GM18907 (cell line): ENCODE data around the gene PSMC3.

ENCODE experiments used
- ATAC-seq: cut with Tn5 transposase; IDR thresholded peaks from one replicate; pipeline ENCODE4 v1.9.1; 2021; ENCODE audit warnings: mild to moderate bottlenecking, moderate library complexity; ENCODE audit not compliant: unreplicated experiment

The PSMC3 gene

GRCh38 chr11:47443028-47443700 is 16.9 kb upstream of the PSMC3 start:
- ATAC-seq: no peak

DNA sequence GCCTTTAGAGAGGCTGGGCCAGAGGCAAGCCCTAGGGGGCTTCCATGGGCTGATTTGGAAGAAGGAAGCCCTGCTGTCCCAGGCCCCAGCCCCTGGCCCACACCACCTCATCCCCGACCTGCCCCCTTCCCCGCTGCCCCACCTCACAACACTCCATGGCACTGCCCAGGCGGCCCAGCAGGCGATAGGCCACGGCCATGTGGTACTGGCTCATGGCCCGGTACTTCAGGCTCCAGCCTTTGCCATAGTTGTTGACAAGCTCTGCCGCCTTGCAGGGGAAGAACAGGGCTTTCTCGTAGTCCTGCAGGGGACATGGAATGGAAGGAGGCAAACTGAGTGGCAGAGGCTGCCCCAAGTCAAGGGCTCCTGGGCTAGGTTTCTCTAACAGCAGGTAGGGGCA is 16.3 kb upstream of the PSMC3 start:
- ATAC-seq: no peak

- ATAC-seq: no peak
Observed at GRCh38 chr11:47441421-47441820, 15.2 kb upstream of the PSMC3 start.

GRCh38 chr11:47440054-47440476 is 13.8 kb upstream of the PSMC3 start:
- no peak for ATAC-seq

GRCh38 chr11:47438721-47439120 is 12.5 kb upstream of the PSMC3 start:
- ATAC-seq: no peak

- ATAC-seq: no peak
Observed at GRCh38 chr11:47437746-47438418, 11.6 kb upstream of the PSMC3 start.

DNA sequence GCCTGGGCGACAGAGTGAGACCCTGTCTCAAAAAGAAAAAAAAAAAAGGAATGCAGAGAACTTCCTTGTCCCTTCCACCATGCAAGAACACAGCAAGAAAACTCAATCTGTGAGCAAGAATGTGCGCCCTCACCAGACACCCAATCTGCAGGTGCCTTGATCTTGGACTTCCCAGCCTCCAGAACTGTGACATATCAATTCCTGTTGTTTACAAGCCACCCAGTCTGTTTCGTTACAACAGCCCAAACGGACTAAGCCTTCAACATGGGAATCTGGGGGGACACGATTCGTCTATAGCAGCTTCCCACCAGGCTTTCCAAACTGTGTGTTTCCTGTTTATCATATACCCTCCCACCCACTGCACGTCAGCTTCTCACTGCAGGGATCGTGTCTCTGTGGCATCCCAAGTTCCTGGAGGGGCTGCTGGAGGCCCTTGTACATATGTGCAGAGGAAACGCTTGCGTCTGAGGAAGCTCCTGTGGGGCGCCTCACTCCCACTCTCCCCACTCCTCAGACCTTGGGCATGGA is 11.0 kb upstream of the PSMC3 start:
- no peak for ATAC-seq

- no peak for ATAC-seq
Observed at GRCh38 chr11:47436726-47437125, 10.5 kb upstream of the PSMC3 start.

DNA sequence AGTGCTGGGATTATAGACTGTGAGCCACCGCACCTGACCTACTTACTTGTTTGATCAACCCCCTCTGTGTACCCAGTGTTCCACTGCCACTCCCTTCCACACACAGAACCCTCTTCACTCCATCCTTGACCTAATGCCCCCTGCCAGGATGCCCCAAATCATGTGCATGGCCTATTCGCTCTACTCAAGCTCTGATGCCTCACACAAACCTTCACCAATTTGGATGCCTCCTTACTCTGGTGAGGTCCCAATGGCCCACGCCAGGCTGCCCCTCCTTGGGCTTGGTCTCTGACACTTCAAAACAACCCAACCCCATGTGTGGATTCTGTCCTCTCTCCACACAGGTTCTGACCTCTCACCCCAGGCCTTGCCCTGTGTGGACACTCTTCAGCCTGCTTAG is 9.4 kb upstream of the PSMC3 start:
- ATAC-seq: no peak

GRCh38 chr11:47434011-47434786 is 8.0 kb upstream of the PSMC3 start:
- no peak for ATAC-seq

DNA sequence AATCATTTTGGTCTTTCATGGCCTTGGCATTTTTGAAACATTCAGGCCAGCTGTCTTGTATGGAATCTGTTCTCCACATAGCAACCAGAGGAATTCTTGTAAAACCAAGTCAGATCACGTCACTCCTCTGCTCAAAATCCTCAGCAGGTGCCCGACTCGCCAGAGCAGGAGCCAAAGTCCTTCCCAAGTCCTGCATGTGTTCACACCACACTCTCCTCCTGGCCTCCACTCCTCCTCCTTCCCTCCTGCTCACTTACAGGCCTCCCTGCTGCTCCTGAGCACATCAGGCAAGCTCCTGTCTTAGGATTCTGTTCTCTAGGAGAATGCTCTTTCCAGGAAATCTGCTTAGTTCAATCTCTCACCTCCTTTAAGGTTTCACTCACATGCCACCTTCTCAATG is 6.9 kb upstream of the PSMC3 start:
- ATAC-seq: no peak

DNA sequence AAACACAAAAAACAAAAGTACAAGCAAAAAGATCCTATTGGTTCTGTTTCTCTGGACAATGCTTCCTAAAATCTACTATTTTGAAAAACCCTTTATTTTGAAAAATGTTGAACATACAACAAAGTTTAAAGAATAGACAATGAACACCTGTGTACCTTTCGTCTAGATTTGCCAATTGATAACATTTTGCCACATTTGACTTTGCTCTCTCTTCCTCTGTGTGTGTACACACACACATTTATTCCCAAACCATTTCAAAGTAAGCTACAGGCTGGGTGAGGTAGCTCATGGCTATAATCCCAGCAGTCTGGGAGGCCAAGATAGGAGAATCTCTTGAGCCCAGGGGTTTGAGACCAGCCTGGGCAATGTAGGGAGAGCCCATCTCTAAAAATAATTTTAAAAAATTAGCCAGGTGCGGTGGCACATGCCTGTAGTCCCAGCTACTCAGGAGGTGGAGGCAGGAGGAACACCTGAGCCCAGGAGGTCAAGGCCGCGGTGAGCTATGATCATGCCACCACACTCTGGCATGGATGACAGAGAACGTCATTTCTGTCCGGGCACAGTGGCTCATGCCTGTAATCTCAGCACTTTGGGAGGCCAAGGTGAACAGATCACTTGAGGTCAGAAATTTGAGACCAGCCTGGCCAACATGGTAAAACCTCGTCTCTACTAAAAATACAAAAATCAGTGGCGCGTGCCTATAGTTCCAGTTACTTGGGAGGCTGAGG is 5.3 kb upstream of the PSMC3 start:
- no peak for ATAC-seq

- no peak for ATAC-seq
Observed at GRCh38 chr11:47430524-47430923, 4.3 kb upstream of the PSMC3 start.

DNA sequence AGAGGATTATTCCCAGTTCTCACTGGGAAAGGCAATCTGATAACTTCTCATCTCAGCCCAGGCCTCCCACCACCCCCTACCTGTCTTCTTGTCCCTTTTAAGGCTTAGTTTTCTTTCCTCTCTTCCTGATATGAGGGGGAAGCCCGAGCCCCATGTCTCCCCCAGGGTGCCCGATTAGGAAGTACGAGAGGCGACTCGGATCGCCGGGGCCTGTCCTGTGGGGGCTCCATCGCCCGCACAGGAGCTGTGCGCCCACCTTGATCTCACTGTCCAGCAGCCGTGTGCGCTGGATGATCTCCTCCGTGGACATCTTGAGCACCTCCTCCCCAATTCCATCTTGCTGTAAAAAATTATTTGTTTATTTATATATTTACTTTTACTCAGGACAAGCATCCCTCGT is 628 bp downstream of the PSMC3 start:
- no peak for ATAC-seq

DNA sequence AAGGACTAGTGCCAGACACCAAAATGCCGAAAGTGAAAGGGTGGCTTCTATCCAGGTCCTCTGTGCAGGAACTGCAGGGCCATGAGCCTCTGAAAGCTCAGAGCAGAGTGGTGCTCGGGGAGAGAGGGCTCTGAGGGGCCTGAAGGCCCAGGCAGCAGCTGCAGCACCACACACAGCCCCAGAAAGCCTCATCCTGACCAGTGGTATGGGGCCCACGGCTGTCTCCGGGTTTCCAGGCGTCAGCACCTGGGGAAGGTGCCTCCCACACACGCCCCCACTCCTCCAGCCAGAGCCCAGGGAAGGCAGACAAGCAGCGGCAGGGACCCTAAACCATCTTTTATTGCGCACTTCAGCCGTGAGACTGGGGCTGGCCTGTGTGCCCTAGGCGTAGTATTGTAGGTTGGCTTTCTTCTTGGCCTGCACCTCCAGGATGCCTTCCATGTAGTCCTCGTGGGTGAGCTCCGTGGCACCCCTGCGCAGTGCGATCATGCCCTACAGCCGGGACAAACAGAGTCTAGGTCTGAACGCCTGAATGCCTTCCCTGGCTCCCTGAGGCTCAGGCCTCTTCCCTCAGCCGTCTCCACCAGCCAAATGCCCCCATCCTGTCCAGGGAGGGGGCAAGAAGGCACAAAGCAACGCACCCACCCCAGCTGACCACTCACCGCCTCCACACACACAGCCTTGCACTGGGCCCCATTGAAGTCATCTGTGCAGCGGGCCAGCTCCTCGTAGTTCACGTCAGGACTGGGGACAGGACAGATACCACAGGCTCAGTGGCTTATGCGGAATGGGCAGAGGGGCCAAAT is 7.6 kb downstream of the PSMC3 start:
- no peak for ATAC-seq

GRCh38 chr11:47417712-47418111 is 8.5 kb downstream of the PSMC3 start:
- ATAC-seq: no peak

DNA sequence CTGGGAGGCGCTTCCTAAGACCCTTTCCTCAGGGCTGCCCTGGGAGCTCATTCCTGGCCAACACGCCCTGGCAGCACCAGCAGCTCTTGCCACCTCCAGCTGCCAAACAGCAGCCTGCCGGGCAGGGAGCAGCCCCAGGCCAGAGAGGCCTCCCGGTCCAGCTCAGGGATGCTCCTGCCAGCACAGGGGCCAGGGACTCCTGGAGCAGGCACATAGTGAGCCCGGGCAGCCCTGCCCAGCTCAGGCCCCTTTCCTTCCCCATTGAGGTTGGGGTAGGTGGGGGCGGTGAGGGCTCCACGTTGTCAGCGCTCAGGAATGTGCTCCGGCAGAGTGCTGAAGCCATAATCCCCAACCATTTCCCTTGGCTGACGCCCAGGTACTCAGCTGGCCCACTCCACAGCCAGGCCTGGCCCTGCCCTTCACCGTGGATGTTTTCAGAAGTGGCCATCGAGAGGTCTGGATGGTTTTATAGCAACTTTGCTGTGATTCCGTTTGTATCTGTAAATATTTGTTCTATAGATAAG is 10.2 kb downstream of the PSMC3 start:
- ATAC-seq: no peak

DNA sequence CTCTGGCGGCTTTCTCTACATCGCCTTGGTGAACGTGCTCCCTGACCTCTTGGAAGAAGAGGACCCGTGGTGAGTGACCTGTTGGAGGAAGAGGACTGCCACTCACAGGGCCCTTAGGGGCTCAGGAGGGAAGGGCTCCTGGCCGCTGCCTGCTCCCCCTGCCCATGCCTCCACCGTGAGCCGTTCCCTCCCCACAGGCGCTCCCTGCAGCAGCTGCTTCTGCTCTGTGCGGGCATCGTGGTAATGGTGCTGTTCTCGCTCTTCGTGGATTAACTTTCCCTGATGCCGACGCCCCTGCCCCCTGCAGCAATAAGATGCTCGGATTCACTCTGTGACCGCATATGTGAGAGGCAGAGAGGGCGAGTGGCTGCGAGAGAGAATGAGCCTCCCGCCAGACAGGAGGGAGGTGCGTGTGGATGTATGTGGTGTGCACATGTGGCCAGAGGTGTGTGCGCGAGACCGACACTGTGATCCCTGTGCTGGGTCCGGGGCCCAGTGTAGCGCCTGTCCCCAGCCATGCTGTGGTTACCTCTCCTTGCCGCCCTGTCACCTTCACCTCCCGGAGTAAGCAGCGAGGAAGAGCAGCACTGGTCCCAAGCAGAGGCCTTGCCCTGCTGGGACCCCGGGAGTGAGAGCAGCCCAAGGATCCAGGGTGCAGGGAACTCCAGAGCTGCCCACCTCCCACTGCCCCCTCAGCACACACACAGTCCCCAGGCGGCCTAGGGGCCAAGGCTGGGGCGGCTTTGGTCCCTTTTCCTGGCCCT is 11.0 kb downstream of the PSMC3 start:
- no peak for ATAC-seq

DNA sequence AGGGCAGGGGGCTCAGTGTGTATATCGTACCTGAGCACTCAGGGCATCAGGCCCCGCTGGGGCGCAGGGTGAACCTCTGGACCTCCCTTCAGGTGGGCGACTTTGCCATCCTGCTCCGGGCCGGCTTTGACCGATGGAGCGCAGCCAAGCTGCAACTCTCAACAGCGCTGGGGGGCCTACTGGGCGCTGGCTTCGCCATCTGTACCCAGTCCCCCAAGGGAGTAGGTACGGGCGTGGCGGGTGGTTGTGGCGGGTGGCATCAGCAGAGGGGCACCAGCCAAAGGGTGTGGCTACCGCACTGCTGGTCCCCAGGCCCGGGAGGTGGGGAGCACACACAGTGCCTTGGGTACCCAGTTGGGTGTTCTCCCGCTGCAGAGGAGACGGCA is 11.6 kb downstream of the PSMC3 start:
- ATAC-seq: no peak
